GM19035 (cell line): Measurements from ENCODE around the gene CALN1.
"Not testable (repeated sequence)": the region's sequence is repeated elsewhere in the genome, so short reads cannot be mapped to it uniquely, and the experiment has no call there.

Experiments
- ATAC-seq: cut with Tn5 transposase; IDR thresholded peaks from one replicate; pipeline ENCODE4 v1.9.1; 2021; ENCODE audit not compliant: unreplicated experiment

CALN1 gene

DNA sequence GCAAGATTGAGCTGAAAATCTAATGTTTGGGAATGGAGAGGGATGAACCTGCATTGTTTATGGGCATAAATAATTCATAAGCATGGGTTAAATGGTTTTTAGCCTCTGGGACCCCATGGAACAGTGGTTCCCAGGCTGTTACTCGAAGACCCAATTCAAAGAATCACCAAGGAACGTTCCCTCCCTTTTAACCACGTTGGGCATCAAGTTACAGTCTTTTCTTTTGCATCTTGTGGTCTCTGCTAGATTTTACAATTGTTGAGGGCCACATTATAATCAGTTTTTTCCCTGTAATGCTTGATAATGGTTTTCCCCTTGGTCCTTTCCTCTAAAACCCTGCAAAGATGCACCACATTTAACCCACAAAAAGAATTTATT is 2.5 kb downstream of the CALN1 start:
- ATAC-seq, result no peak

DNA sequence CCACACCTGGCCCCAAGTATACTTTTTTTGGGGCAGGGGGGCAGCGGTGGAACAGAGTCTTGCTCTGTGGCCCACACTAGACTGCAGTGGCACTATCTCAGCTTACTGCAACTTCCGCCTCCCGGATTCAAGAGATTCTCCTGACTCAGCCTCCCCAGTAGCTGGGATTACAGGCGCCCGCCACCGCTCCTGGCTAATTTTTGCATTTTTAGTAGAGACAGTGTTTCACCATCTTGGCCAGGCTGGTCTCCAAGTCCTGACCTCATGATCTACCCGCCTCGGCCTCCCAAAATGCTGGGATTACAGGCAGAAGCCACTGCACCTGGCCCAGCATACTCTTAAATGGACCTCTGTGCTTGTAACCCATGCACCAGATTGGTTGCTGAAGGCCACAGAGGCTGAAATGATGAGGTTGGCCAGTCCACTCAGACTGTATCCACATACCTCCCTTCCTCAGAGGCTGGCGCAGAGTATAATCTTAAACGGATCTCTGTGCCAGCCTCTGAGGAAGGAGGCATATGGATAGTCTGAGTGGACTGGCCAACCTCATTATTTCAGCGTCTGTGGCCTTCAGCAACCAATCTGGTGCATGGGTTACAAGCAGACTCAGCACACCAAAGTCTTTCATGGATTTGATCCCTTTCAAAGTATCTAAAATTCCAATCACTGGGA is 3.0 kb downstream of the CALN1 start:
- ATAC-seq, result no peak

DNA sequence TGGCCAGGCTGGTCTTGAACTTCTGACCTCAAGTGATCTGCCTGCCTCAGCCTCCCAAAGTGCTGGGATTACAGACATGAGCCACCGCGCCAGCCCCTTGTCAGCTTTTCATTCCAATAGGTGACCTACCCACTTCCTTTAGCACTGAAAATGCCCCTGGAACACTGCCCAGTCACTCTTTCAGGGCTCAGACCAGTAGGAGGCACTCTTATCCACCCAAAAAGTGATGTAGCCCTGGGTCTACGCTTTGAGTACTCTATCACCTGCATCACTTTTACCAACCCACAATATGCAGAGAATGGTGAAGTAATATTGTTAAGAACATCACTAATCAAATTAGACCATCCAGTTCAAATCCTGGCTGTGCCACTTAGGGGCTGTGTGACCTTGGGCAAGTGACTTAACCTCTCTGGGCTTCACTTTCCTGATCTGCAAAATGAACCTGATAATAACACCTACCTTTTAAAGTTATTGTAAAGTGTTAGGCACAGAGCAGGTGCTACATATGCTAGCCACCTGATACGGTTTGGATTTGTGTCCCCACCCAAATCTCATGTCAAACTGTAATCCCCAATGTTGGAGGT is 5.2 kb downstream of the CALN1 start:
- no peak for ATAC-seq

DNA sequence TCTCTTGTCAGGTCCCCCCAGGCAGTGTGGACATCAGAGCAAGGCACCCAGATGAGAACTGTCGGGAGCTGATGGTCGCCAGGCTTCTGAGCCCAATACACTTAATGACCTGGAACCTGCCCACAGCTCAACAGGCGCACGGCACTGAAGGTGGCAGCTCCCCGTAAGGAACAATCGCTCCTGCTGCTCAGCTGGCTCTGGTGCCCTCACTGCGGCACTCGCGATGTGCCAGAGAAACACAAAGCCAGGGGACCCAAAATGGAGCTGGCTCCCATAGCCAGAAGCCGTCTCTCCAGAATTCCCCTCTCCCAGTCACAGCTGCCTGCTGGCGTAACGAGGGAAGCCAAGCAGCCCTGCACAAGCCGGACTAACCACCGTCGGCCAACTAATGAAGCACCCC is 6.3 kb downstream of the CALN1 start:
- ATAC-seq, result no peak

DNA sequence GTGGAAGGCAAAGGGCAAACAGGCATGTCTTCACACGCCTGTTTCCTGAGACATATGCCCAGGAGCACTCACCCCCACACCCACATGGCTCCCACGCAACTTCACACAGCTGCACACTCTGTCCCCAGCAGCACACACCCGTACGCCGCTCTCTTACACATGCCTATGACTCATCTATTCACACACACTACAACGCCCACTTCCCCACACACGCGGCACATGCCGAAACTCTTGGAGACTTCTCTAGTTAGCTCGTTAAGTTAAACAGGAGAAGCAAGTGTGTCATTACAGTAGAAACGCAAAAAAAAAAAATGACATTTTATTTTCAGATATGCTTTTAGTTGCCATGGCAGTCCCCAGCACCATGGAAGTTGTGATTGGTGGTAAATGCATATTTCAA is 6.7 kb downstream of the CALN1 start:
- no peak for ATAC-seq

DNA sequence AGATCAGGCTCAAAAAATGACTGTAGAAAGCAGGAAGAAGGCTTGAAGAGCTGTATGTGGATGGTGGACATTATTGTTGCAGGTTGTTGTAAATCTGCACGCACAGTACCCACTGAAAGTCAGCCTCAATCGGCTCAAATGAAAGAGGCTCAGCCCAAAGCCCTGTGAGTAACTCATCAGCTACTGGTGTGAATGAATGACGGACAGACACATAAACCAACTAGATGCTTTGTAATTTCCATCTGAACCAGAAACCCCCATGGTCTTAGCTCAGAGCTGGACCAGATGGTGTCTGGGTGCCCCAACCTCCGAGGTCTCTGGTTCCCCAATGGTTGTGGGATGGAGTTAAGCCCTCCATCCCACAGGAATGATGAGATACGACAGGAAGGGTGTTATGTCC is 7.4 kb downstream of the CALN1 start:
- ATAC-seq, result no peak

DNA sequence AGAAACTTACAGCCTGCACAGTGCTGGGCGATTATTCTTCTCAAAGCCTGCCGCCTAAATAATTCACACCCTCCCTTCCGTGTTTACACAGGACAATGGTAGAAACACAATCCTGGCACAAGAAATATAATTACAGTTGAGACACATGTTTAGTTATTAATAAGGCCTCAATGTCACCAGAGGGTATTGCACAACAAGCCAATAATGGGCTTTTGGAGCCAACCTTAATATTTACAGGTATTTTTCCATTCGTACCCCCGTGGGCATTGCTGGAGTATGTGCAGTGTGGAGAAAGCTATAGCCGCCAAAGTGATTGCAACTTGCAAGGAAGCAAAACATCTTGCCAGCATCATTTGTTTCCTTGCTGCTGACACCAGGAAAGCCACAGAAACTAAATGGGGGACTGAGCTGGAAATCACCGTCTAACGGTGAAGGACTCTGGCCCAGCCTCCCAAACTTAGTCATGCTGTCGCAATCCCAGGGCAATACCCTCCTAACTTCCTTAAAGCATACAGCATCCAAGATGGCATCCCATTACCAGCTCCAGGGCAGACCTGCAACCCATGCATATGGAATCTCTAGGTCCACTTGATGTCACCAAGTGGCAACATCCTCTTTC is 8.6 kb downstream of the CALN1 start:
- no peak for ATAC-seq

DNA sequence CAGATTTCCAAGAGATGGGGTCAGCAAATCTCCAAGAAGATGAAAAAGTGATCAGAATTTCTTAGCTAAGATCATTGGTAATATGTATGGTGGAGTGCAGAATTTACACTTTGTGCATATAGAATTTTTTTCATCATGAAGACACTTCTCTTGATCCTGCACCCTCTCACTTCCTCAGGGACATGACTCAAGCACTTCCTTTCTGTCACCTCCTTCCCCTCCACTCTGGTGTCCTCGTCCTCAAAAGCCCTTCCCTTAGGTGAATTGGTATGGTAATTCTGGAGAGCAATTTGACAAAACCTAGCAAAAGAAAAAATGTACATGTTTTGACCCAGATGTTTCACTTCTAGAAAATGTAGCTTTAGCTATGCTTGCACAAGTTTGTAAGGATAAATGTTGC is 18.1 kb downstream of the CALN1 start:
- ATAC-seq, result no peak

DNA sequence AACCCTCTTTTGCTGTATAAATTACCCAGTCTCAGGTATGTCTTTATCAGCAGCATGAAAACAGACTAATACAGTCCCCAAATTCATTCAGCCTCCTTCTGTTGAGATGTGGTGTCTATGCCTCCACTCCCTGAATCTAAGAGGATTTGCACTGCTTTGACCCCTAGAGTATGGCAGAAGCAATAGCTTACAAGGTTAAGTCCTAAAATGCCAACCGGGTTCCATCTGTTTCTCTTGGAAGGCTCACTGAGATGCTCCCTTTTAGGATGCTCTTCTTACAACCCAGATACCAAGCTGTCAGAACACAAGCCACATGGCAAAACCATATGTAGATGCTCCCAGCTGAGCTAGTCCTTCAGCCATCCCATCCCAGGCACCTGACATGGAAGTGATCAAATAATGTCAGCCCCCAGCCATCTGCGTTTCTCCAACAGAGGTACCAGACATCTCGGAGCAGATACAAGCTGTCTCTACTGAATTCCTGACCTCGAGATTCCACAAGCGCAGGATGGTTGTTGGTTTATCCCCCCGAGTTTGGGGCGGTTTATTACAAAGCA is 20.2 kb downstream of the CALN1 start:
- no peak for ATAC-seq

GRCh38 chr7:72386118-72386517 is 26.0 kb downstream of the CALN1 start:
- ATAC-seq, result no peak

GRCh38 chr7:72362246-72362645 is 49.9 kb downstream of the CALN1 start:
- ATAC-seq, result no peak

- no peak for ATAC-seq
Measured at GRCh38 chr7:72345208-72345727, 66.9 kb downstream of the CALN1 start.

DNA sequence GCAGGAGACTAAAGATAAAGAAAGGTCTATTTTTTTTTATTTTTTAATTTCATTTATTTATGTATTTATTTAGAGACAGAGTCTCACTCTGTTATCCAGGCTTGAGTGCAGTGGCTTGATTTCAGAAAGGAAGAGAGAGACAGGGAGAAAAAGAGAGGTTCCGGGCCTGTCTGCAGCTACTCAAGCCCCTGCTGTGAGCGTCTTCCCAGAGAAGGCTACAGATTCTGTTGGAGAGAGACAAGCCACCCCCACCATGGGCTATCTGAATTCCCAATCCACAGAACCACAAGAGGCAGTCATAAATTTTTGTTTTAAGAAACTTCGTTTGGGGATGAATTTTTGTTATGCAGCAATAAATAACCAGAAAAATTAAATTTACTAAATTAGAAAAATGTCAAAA is 68.1 kb downstream of the CALN1 start:
- ATAC-seq, result no peak

DNA sequence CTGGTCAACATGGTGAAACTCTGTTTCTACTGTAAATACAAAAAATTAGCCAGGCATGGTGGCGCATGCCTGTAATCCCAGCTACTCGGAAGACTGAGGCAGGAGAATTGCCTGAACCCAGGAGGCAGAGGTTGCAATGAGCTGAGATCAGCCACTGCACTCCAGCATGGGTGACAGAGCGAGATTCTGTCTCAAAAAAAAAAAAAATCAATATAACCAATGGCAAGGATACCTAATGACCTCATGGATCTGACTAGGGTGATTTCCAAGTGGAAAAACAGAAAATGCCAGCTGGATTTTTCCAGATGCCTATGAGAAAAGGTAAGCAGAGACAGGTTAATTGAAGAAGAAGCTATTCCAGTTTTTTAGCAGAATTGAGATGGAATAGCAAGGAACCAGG is 68.8 kb downstream of the CALN1 start:
- not testable (repeated sequence) for ATAC-seq

GRCh38 chr7:72337390-72338167 is 74.6 kb downstream of the CALN1 start:
- no peak for ATAC-seq

GRCh38 chr7:72336632-72337389 is 75.3 kb downstream of the CALN1 start:
- no peak for ATAC-seq

DNA sequence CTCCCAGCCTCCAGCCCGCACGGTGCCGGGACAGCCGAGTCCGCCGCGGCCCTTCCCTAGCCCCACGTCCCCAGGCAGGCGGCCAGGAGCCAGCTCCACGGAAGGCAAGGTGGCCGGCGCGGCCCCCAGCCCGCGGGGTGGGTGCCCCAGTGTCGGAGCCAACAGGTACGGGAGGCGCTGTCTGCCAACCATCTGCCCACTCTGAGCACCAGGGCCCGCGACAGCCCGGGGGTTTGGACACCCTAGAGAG is 75.8 kb downstream of the CALN1 start:
- no peak for ATAC-seq

DNA sequence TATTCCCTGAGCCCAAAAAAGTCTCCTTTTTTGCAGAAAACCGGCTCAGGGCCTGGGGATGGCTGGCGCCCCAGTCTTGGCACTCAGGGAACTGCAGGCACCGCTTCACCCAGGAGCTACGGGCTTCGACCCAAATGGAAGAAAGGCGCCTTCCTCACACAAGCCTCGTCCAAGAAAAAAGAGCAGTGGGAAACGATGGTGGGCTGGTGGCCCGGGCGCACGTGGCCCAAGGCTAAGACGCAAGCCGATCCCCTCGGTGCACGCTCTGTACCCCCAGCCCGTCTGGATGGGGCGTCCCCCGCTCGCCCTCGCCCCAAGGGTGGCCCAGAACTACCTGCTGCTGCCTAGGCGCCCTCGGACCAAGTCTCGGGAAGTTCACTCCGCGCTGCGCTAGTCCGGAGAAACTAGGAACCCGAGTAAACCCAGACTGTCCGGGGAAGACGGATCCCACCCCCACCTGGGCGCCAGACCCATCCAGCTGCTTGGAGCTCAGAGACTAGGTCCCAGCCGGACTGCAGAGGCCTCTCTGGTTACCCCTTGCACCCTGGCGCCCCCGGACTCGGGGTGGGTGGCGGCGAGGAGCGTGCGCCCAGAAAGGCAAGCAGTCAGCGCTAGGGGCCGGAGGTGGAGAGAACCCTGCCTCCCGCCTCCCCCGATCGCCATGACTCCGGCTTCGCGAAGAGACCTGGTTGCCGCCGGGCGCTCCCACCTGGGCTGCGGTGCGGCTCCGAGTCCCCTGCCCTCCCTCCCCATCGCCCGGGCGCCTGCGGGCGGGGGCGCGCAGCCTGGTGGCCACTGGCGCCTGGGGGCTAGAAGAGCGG is 76.4 kb downstream of the CALN1 start:
- ATAC-seq, result no peak

GRCh38 chr7:72334698-72335097 is 77.4 kb downstream of the CALN1 start:
- no peak for ATAC-seq

- ATAC-seq, result no peak
Measured at GRCh38 chr7:72334066-72334465, 78.1 kb downstream of the CALN1 start.
